Neural cell (in vitro differentiated cells): ENCODE measurements around the gene RAB32. TPM values are rescaled to one million over a fixed set of nuclear protein-coding genes. Genes with fewer than 3 reads are reported as not detected.

ENCODE experiments used
- H2AFZ ChIP-seq: fragments of 200-600, 300-800 bp; sonication (generic), shearing (Covaris generic); 2 replicates; pipeline ENCODE4 v1.6.0; 2014; ENCODE audit warnings: low read depth, mild to moderate bottlenecking, antibody characterized with exemption, low read length, moderate library complexity
- H3F3A ChIP-seq: fragments of 200-600 bp; shearing (Covaris generic); 2 replicates; pipeline ENCODE4 v1.6.1; 2016; ENCODE audit warnings: mild to moderate bottlenecking, moderate library complexity, mixed read lengths, antibody characterized with exemption, low read length; ENCODE audit not compliant: insufficient read depth, poor library complexity, severe bottlenecking
- H3K27ac ChIP-seq: fragments of 200-600, 300-800 bp; sonication (generic), shearing (Covaris generic); 2 replicates; pipeline ENCODE4 v1.5.1; 2014; ENCODE audit warnings: mild to moderate bottlenecking, low read length, moderate library complexity
- H3K27me3 ChIP-seq: fragments of 300-800, 200-600 bp; sonication (generic), shearing (Covaris generic); 2 replicates; pipeline ENCODE4 v1.6.0; 2014; ENCODE audit warnings: mild to moderate bottlenecking, low read depth, low read length, moderate library complexity; ENCODE audit not compliant: insufficient read depth
- H3K36me3 ChIP-seq: fragments of 300-800, 200-600 bp; sonication (generic), shearing (Covaris generic); 2 replicates; pipeline ENCODE4 v1.5.1; 2014; ENCODE audit warnings: mild to moderate bottlenecking, antibody characterized with exemption, low read length, moderate library complexity; ENCODE audit not compliant: insufficient read depth
- H3K4me2 ChIP-seq: fragments of 300-800, 200-600 bp; sonication (generic), shearing (Covaris generic); 2 replicates; pipeline ENCODE4 v1.6.0; 2014; ENCODE audit warnings: mild to moderate bottlenecking, low read length
- H3K4me3 ChIP-seq: fragments of 300-800, 200-600 bp; sonication (generic), shearing (Covaris generic); 2 replicates; pipeline ENCODE4 v1.5.1; 2014; ENCODE audit warnings: mild to moderate bottlenecking, low read length, moderate library complexity
- H3K79me2 ChIP-seq: fragments of 200-600 bp; shearing (Covaris generic); replicated peaks from 2 replicates; pipeline ENCODE4 v1.6.0; 2014; ENCODE audit warnings: mild to moderate bottlenecking, low read length, moderate library complexity; ENCODE audit not compliant: insufficient read depth
- H3K9ac ChIP-seq: fragments of 300-800, 200-600 bp; sonication (generic), shearing (Covaris generic); 2 replicates; pipeline ENCODE4 v1.6.1; 2016; ENCODE audit warnings: mild to moderate bottlenecking, low read length, mixed read lengths
- H3K9me2 ChIP-seq: fragments of 200-600 bp; shearing (Covaris generic); 2 replicates; pipeline ENCODE4 v1.6.1; 2016; ENCODE audit warnings: mild to moderate bottlenecking, low read length, mixed read lengths; ENCODE audit not compliant: insufficient read depth
- H3K9me3 ChIP-seq: fragments of 200-600, 300-800 bp; sonication (generic), shearing (Covaris generic); 2 replicates; pipeline ENCODE4 v1.6.1; 2016; ENCODE audit warnings: mild to moderate bottlenecking, mixed run types, low read length, moderate library complexity, mixed read lengths
- H4K20me1 ChIP-seq: fragments of 200-600 bp; shearing (Covaris generic); 2 replicates; pipeline ENCODE4 v1.6.1; 2016; ENCODE audit warnings: mild to moderate bottlenecking, mixed run types; ENCODE audit not compliant: insufficient read depth
- EP300 ChIP-seq: fragments of 450-650 bp; conservative IDR thresholded peaks from 2 replicates; pipeline ENCODE4 v1.6.1; 2014; ENCODE audit warnings: antibody characterized with exemption, mild to moderate bottlenecking, moderate library complexity; ENCODE audit not compliant: poor library complexity, severe bottlenecking
- EZH2 ChIP-seq: fragments of 200-600, 300-800 bp; shearing (Covaris generic), sonication (generic); IDR thresholded peaks from 2 replicates; pipeline ENCODE4 v1.6.1; 2014; ENCODE audit warnings: antibody characterized with exemption, low read length, borderline replicate concordance, mild to moderate bottlenecking; ENCODE audit not compliant: insufficient read depth, poor library complexity, severe bottlenecking
- MXI1 ChIP-seq: fragments of 450-650 bp; conservative IDR thresholded peaks from 2 replicates; pipeline ENCODE4 v1.6.1; 2014; ENCODE audit warnings: antibody characterized with exemption, mild to moderate bottlenecking; ENCODE audit not compliant: poor library complexity, severe bottlenecking
- POLR2AphosphoS5 ChIP-seq: IDR thresholded peaks from 2 replicates; pipeline ENCODE4 v1.6.1; 2012
- RAD21 ChIP-seq: fragments of 450-650 bp; conservative IDR thresholded peaks from 2 replicates; pipeline ENCODE4 v1.6.1; 2014; ENCODE audit warnings: antibody characterized with exemption, mild to moderate bottlenecking, moderate library complexity
- SMC3 ChIP-seq: fragments of 450-650 bp; conservative IDR thresholded peaks from 2 replicates; pipeline ENCODE4 v1.6.1; 2014; ENCODE audit warnings: antibody characterized with exemption, mild to moderate bottlenecking, moderate library complexity; ENCODE audit not compliant: poor library complexity
- TAF1 ChIP-seq: IDR thresholded peaks from 2 replicates; pipeline ENCODE4 v1.6.1; 2012; ENCODE audit warnings: low read depth
- polyA plus RNA-seq: library from polyadenylated mRNA; depleted of rRNA; stranded (reverse); fragments of >200 nt; gene quantifications from 2 replicates; pipeline ENCODE4 v1.2.3, GENCODE V29; 2014
- TF ChIP-seq, protein P1 (sequence below): fragments of 450-650 bp; IDR thresholded peaks from 2 replicates; pipeline ENCODE4 v1.5.1; 2014; ENCODE audit warnings: antibody characterized with exemption, mild to moderate bottlenecking, moderate library complexity; ENCODE audit not compliant: poor library complexity, severe bottlenecking
- TF ChIP-seq, protein P2 (sequence below): IDR thresholded peaks from 2 replicates; pipeline ENCODE4 v1.6.1; 2012; ENCODE audit warnings: borderline replicate concordance

Gene RAB32
- polyA plus RNA-seq, 1 donor from 2014 or later, result 1.8 TPM

DNA sequence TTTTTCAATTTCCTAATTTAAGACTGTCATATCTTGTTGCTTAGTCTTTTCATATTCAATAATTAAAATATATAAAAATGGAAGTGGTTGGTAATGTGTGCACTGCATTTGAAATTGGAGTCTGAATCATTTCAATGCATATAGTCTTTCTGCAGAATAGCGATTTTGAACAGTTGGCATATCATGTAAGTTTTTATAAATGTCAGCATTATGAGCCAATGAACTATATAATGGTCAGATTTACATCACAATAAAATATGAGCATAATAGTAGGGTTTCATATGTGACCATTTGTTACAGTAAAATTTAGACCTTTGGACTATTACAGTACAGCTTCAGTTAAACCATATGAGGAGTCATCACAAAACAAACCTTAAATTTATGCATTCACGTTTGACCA is 4.3 kb downstream of the RAB32 start:
- no peak overlapping the region for H3K4me2 ChIP-seq
- no peaks in the 10 kb centered on the region for H3K9me2 ChIP-seq
- no peak overlapping the region for H2AFZ ChIP-seq
- H3K4me3 ChIP-seq, result no peak overlapping the region
- H3F3A ChIP-seq, result no peaks in the 10 kb centered on the region
- H4K20me1 ChIP-seq, result no peaks in the 10 kb centered on the region
- H3K79me2 ChIP-seq, result no peaks in the 10 kb centered on the region
- H3K9ac ChIP-seq, result no peak overlapping the region
- peaks cover 10% of the 10 kb centered on the region for H3K27me3 ChIP-seq
- no peaks in the 10 kb centered on the region for H3K36me3 ChIP-seq
- H3K9me3 ChIP-seq, result no peaks in the 10 kb centered on the region
- TF ChIP-seq EZH2 (no peak), TAF1 (no peak), MXI1 (no peak), POLR2AphosphoS5 (no peak), EP300 (no peak), RAD21 (no peak), SMC3 (no peak)
- TF ChIP-seq, protein P1, sequence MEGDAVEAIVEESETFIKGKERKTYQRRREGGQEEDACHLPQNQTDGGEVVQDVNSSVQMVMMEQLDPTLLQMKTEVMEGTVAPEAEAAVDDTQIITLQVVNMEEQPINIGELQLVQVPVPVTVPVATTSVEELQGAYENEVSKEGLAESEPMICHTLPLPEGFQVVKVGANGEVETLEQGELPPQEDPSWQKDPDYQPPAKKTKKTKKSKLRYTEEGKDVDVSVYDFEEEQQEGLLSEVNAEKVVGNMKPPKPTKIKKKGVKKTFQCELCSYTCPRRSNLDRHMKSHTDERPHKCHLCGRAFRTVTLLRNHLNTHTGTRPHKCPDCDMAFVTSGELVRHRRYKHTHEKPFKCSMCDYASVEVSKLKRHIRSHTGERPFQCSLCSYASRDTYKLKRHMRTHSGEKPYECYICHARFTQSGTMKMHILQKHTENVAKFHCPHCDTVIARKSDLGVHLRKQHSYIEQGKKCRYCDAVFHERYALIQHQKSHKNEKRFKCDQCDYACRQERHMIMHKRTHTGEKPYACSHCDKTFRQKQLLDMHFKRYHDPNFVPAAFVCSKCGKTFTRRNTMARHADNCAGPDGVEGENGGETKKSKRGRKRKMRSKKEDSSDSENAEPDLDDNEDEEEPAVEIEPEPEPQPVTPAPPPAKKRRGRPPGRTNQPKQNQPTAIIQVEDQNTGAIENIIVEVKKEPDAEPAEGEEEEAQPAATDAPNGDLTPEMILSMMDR, result no peak
- TF ChIP-seq, protein P2, sequence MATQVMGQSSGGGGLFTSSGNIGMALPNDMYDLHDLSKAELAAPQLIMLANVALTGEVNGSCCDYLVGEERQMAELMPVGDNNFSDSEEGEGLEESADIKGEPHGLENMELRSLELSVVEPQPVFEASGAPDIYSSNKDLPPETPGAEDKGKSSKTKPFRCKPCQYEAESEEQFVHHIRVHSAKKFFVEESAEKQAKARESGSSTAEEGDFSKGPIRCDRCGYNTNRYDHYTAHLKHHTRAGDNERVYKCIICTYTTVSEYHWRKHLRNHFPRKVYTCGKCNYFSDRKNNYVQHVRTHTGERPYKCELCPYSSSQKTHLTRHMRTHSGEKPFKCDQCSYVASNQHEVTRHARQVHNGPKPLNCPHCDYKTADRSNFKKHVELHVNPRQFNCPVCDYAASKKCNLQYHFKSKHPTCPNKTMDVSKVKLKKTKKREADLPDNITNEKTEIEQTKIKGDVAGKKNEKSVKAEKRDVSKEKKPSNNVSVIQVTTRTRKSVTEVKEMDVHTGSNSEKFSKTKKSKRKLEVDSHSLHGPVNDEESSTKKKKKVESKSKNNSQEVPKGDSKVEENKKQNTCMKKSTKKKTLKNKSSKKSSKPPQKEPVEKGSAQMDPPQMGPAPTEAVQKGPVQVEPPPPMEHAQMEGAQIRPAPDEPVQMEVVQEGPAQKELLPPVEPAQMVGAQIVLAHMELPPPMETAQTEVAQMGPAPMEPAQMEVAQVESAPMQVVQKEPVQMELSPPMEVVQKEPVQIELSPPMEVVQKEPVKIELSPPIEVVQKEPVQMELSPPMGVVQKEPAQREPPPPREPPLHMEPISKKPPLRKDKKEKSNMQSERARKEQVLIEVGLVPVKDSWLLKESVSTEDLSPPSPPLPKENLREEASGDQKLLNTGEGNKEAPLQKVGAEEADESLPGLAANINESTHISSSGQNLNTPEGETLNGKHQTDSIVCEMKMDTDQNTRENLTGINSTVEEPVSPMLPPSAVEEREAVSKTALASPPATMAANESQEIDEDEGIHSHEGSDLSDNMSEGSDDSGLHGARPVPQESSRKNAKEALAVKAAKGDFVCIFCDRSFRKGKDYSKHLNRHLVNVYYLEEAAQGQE, result no peak
- H3K27ac ChIP-seq, result no peak overlapping the region

DNA sequence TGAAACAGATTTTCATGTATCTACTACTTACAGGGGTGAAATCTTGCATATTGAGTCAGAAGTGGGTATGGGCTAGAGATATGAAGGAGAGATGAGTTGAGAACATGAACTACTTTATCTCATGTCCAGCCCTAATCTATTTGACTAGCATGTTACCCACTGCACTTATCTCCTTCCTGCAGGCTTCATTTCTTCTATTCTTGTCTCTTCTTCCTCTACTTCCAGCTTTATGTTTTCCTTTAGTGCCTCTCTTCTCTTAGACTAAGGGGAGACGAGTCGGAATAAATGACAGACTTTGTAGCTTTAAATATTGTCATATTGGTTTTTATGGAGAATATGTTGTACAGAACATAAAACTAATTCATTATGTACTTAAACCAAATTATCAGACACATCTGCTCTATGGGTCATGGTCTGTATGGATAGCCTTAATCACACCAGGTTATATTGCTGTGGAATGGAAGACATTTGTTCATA is 5.3 kb downstream of the RAB32 start:
- no peaks in the 10 kb centered on the region for H3K9me2 ChIP-seq
- H3K27ac ChIP-seq, result no peak overlapping the region
- peaks cover 6% of the 10 kb centered on the region for H3K27me3 ChIP-seq
- no peaks in the 10 kb centered on the region for H4K20me1 ChIP-seq
- no peaks in the 10 kb centered on the region for H3F3A ChIP-seq
- no peak overlapping the region for H2AFZ ChIP-seq
- H3K9ac ChIP-seq, result no peak overlapping the region
- H3K4me3 ChIP-seq, result no peak overlapping the region
- no peaks in the 10 kb centered on the region for H3K36me3 ChIP-seq
- H3K4me2 ChIP-seq, result no peak overlapping the region
- H3K9me3 ChIP-seq, result no peaks in the 10 kb centered on the region
- TF ChIP-seq EZH2 (no peak), POLR2AphosphoS5 (no peak), TAF1 (no peak), RAD21 (no peak), SMC3 (no peak), EP300 (no peak), MXI1 (no peak)
- TF ChIP-seq, protein P2, result no peak
- TF ChIP-seq, protein P1, result no peak
- H3K79me2 ChIP-seq, result no peaks in the 10 kb centered on the region
